DOHH2 (cell line): ENCODE data around the gene VANGL2.

Experiments used
- H3F3A ChIP-seq: fragments of 200-600 bp; sonication (generic), shearing (Covaris generic); 2 replicates; pipeline ENCODE4 v1.6.0; 2016; ENCODE audit warnings: antibody characterized with exemption, mild to moderate bottlenecking; ENCODE audit not compliant: control insufficient read depth, insufficient read depth
- H3K27ac ChIP-seq: fragments of 200-600 bp; sonication (generic); 2 replicates; pipeline ENCODE4 v1.5.1; 2014; ENCODE audit warnings: low read depth, mild to moderate bottlenecking, low read length, moderate library complexity
- H3K27me3 ChIP-seq: fragments of 200-600 bp; sonication (generic); 2 replicates; pipeline ENCODE4 v1.6.1; 2014; ENCODE audit warnings: mild to moderate bottlenecking, low read length, mixed read lengths; ENCODE audit not compliant: control insufficient read depth
- H3K36me3 ChIP-seq: fragments of 200-600 bp; sonication (generic); 2 replicates; pipeline ENCODE4 v1.6.1; 2014; ENCODE audit warnings: mild to moderate bottlenecking, low read length, moderate library complexity, mixed read lengths; ENCODE audit not compliant: control insufficient read depth
- H3K4me1 ChIP-seq: fragments of 200-600 bp; sonication (generic); 2 replicates; pipeline ENCODE4 v1.6.1; 2014; ENCODE audit warnings: mild to moderate bottlenecking, low read length, mixed read lengths; ENCODE audit not compliant: control insufficient read depth
- H3K4me2 ChIP-seq: fragments of 200-600 bp; sonication (generic); 2 replicates; pipeline ENCODE4 v1.6.0; 2014; ENCODE audit warnings: mild to moderate bottlenecking, low read length, moderate library complexity
- H3K4me3 ChIP-seq: fragments of 200-600 bp; sonication (generic); 2 replicates; pipeline ENCODE4 v1.5.1; 2014; ENCODE audit warnings: mild to moderate bottlenecking, low read length, mixed read lengths
- H3K79me2 ChIP-seq: fragments of 200-600 bp; sonication (generic); 2 replicates; pipeline ENCODE4 v1.6.1; 2014; ENCODE audit warnings: mild to moderate bottlenecking, low read length, mixed read lengths; ENCODE audit not compliant: control insufficient read depth
- H3K9me2 ChIP-seq: fragments of 200-600 bp; sonication (generic); replicated peaks from 2 replicates; pipeline ENCODE4 v1.6.1; 2014; ENCODE audit warnings: mild to moderate bottlenecking, low read length, mixed read lengths; ENCODE audit not compliant: control insufficient read depth
- H3K9me3 ChIP-seq: fragments of 200-600 bp; sonication (generic); 2 replicates; pipeline ENCODE4 v1.6.1; 2014; ENCODE audit warnings: antibody characterized with exemption, low read length, mixed read lengths; ENCODE audit not compliant: control insufficient read depth, insufficient read depth
- H4K20me1 ChIP-seq: fragments of 200-600 bp; sonication (generic); 2 replicates; pipeline ENCODE4 v1.6.0; 2014; ENCODE audit warnings: low read depth, mild to moderate bottlenecking, antibody characterized with exemption, low read length, moderate library complexity; ENCODE audit not compliant: control insufficient read depth, insufficient read depth
- EZH2phosphoT487 ChIP-seq: fragments of 200-600 bp; sonication (generic); IDR thresholded peaks from 2 replicates; pipeline ENCODE4 v1.6.1; 2017; ENCODE audit warnings: borderline replicate concordance, mild to moderate bottlenecking, antibody characterized with exemption, low read length, moderate library complexity, mixed read lengths
- TF ChIP-seq, protein P1 (sequence below): fragments of 200-600 bp; sonication (generic); IDR thresholded peaks from one replicate; pipeline ENCODE4 v1.5.1; 2014; ENCODE audit warnings: antibody characterized with exemption, mild to moderate bottlenecking, low read depth, low read length; ENCODE audit not compliant: poor library complexity, severe bottlenecking

Gene VANGL2

DNA sequence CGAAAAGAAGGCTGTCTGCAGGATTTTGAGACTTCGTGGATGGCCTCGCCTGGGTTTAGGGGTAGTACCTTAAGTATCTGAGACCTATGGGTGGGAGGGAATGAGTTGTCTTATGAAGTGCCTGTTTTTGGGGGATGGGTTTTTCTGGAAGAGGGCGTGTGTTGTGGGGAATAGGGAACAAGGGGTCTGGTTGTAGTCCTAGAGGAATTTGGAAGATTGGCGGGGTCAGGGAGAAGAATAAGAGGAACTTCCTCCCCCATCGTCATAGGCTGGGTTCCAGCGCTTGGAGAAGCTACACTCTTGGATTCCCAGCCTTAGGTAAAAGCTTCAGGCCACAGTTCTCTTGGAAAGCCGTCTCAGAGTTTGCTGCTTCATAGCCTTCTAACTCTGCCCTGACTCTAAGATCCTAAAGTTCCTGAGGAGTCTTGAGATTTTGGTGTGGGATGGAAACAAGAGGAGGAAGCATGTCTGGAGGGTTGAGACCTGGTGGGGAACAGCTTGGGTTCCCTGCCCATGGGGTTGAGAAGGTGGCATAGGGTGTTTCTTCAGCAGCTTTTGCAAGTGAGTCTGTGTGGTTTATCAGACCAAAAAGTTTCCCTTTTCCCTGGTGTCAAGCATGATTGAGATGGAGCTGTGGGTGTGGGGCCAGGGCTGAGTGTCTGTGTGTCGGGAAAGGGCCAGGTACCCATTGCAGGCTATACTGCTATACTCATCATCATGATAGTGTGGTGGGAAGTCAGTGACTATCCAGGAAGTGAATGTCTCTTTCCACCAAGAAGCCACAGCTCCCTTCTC lies 1.8 kb downstream of the VANGL2 start:
- Histone ChIP-seq H3K36me3 (no peaks in the 10 kb centered on the region), H3K79me2 (no peaks in the 10 kb centered on the region), H3K4me3 (no peak overlapping the region), H3K27me3 (peaks cover 46% of the 10 kb centered on the region), H3K4me1 (peaks cover 12% of the 10 kb centered on the region), H4K20me1 (no peaks in the 10 kb centered on the region), H3K27ac (no peak overlapping the region), H3K9me2 (no peaks in the 10 kb centered on the region), H3K9me3 (no peaks in the 10 kb centered on the region), H3F3A (no peaks in the 10 kb centered on the region), H3K4me2 (no peak overlapping the region)
- TF ChIP-seq, protein P1, sequence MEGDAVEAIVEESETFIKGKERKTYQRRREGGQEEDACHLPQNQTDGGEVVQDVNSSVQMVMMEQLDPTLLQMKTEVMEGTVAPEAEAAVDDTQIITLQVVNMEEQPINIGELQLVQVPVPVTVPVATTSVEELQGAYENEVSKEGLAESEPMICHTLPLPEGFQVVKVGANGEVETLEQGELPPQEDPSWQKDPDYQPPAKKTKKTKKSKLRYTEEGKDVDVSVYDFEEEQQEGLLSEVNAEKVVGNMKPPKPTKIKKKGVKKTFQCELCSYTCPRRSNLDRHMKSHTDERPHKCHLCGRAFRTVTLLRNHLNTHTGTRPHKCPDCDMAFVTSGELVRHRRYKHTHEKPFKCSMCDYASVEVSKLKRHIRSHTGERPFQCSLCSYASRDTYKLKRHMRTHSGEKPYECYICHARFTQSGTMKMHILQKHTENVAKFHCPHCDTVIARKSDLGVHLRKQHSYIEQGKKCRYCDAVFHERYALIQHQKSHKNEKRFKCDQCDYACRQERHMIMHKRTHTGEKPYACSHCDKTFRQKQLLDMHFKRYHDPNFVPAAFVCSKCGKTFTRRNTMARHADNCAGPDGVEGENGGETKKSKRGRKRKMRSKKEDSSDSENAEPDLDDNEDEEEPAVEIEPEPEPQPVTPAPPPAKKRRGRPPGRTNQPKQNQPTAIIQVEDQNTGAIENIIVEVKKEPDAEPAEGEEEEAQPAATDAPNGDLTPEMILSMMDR: no peak
- TF ChIP-seq EZH2phosphoT487: no peak

DNA sequence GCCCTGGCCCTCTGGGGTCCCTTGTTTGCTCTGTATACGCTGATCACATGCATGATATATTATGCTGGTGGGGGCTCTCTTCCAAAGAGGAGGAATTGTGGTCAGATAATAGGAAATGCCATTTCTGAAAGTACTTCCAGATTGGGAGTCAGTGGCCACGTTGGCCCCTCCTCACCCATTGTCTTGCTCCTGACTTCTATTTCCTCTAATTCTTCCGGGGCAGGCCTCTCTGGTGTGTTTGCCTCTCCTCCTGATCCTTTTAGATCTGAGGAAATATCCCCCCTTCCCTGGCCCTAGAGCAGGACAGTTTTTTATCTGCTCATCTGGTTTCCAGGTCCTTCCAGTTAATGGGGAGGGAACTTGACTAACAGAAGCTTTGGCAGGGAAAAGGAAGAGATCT lies 2.9 kb downstream of the VANGL2 start:
- Histone ChIP-seq H3F3A (no peaks in the 10 kb centered on the region), H3K4me2 (no peak overlapping the region), H3K9me2 (no peaks in the 10 kb centered on the region), H3K27me3 (peaks cover 46% of the 10 kb centered on the region), H3K79me2 (no peaks in the 10 kb centered on the region), H3K4me1 (peaks cover 12% of the 10 kb centered on the region), H4K20me1 (no peaks in the 10 kb centered on the region), H3K4me3 (no peak overlapping the region), H3K27ac (no peak overlapping the region), H3K9me3 (no peaks in the 10 kb centered on the region), H3K36me3 (no peaks in the 10 kb centered on the region)
- TF ChIP-seq, protein P1: no peak
- no peak for TF ChIP-seq EZH2phosphoT487

DNA sequence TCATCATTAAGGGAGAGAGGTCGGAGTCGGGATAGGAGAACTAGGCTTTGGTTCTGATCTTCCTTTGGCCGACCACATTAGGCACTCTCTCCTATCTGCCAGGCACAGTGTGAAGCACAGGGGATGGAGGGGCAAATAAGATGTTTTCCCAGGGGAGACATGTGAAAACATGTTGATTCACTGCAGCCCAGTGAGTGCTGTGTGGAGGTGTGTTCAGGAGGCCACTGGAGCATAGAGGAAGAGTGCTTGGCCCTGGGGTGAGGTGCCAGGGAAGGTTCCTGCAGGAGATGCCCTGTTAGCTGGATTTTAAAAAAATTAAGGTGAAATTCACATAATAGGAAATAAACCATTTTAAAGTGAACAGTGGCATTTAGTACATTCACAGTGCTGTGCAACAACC lies 3.7 kb downstream of the VANGL2 start:
- Histone ChIP-seq H3F3A (no peaks in the 10 kb centered on the region), H3K9me2 (no peaks in the 10 kb centered on the region), H3K36me3 (no peaks in the 10 kb centered on the region), H3K9me3 (no peaks in the 10 kb centered on the region), H3K27me3 (peaks cover 46% of the 10 kb centered on the region), H4K20me1 (no peaks in the 10 kb centered on the region), H3K4me2 (no peak overlapping the region), H3K27ac (no peak overlapping the region), H3K79me2 (no peaks in the 10 kb centered on the region), H3K4me3 (no peak overlapping the region), H3K4me1 (peaks cover 12% of the 10 kb centered on the region)
- no peak for TF ChIP-seq EZH2phosphoT487

DNA sequence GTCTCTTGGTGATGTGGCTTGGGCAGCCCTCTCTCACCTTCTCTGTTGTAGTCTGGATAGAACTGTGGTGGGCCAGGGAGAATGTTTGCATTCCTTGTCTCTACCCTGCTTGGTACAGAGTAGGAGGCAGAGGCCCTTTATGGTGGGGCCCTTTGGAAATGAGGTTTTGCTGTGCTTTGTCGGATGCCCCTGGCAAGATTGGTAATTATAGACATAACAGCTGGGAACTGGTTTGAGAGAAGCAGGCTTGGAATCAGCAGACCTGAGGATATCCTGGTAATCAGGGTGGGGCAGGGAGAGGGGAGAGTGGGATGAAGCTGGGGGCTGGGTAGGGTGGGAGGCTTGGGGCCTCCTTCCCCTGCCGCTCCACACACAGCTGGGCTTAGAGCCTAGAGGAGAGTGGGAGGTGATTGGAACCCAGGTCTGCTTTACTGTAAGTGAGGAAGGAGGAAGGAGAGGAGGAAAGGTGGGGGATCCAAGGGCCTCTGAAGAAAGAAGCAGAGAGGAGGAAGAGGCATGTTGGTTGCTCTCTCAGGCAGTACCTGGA lies 5.0 kb downstream of the VANGL2 start:
- no peaks in the 10 kb centered on the region for H3K9me2 ChIP-seq
- no peak overlapping the region for H3K4me2 ChIP-seq
- peaks cover 37% of the 10 kb centered on the region for H3K27me3 ChIP-seq
- no peaks in the 10 kb centered on the region for H3K79me2 ChIP-seq
- H3K4me3 ChIP-seq: no peak overlapping the region
- peaks cover 10% of the 10 kb centered on the region for H3K4me1 ChIP-seq
- H4K20me1 ChIP-seq: no peaks in the 10 kb centered on the region
- H3K27ac ChIP-seq: no peak overlapping the region
- no peak for TF ChIP-seq EZH2phosphoT487
- TF ChIP-seq, protein P1: no peak
- no peaks in the 10 kb centered on the region for H3K9me3 ChIP-seq
- no peaks in the 10 kb centered on the region for H3K36me3 ChIP-seq
- no peaks in the 10 kb centered on the region for H3F3A ChIP-seq
